ENCODE data around the gene LARGE1. TPM values are rescaled to one million over a fixed set of nuclear protein-coding genes. Genes with fewer than 3 reads are reported as not detected.

LARGE1 gene
- total and polyA plus RNA-seq, 4 experiments from 2014 or later, result 0.06 to 1.1 (median 1.0) TPM; not detected in 1

- DNase-seq, result no peak
- H3K27ac Mint-ChIP-seq, result no peak overlapping the region
- Histone ChIP-seq H3K4me1 (ENCODE audit: insufficient read depth, low read length) (no peaks in the 10 kb centered on the region), H3K4me3 (ENCODE audit: low read length in 2 of 2) (no peak overlapping the region), H3K27ac (ENCODE audit: low read depth, low read length) (no peak overlapping the region), H3K9me3 (ENCODE audit: control insufficient read depth in 1 of 2, low read length in 2 of 2) (no peaks in the 10 kb centered on the region), H3K27me3 (ENCODE audit: insufficient read depth, low read length) (no peaks in the 10 kb centered on the region), H3K36me3 (ENCODE audit: insufficient read depth, low read length) (no peaks in the 10 kb centered on the region)
- H3K4me3 Mint-ChIP-seq, result no peak overlapping the region
- H3K4me1 Mint-ChIP-seq, result no peaks in the 10 kb centered on the region
- no peaks in the 10 kb centered on the region for H3K27me3 Mint-ChIP-seq
- CTCF ChIA-PET (ENCODE audit: partially characterized antibody), result no interaction called here
- intact Hi-C loops (cut with micrococcal nuclease), result no loop called here
- POLR2A ChIA-PET (ENCODE audit: partially characterized antibody), result no interaction called here
- peaks cover 0 to 4% of the 10 kb centered on the region in 2 donors for H3K36me3 Mint-ChIP-seq
- peaks cover 0 to 21% (median 7%) of the 10 kb centered on the region in 8 donors for H3K9me3 Mint-ChIP-seq
These were observed 172.6 kb downstream of the LARGE1 start for GRCh38 chr22:33747576-33748180.

GRCh38 chr22:33747029-33747428 is 173.2 kb downstream of the LARGE1 start:
- ChIA-PET POLR2A (ENCODE audit: partially characterized antibody) (no interaction called here), CTCF (ENCODE audit: partially characterized antibody) (no interaction called here)
- no peaks in the 10 kb centered on the region for H3K4me1 ChIP-seq (ENCODE audit: insufficient read depth, low read length)
- no peak for DNase-seq
- H3K9me3 Mint-ChIP-seq, result peaks cover 0 to 19% (median 7%) of the 10 kb centered on the region in 8 donors
- no peak overlapping the region for H3K27ac Mint-ChIP-seq
- H3K27me3 ChIP-seq (ENCODE audit: insufficient read depth, low read length), result no peaks in the 10 kb centered on the region
- no peak overlapping the region for H3K4me3 ChIP-seq (ENCODE audit: low read length in 2 of 2)
- H3K36me3 Mint-ChIP-seq, result no peaks in the 10 kb centered on the region
- H3K36me3 ChIP-seq (ENCODE audit: insufficient read depth, low read length), result no peaks in the 10 kb centered on the region
- H3K27ac ChIP-seq (ENCODE audit: low read depth, low read length), result no peak overlapping the region
- no peaks in the 10 kb centered on the region for H3K27me3 Mint-ChIP-seq
- intact Hi-C loops (cut with micrococcal nuclease), result no loop called here
- H3K4me1 Mint-ChIP-seq, result no peaks in the 10 kb centered on the region
- no peak overlapping the region for H3K4me3 Mint-ChIP-seq
- no peaks in the 10 kb centered on the region for H3K9me3 ChIP-seq (ENCODE audit: control insufficient read depth in 1 of 2, low read length in 2 of 2)

GRCh38 chr22:33746501-33746928 is 173.8 kb downstream of the LARGE1 start:
- intact Hi-C loops (cut with micrococcal nuclease), result no loop called here
- no peak for DNase-seq
- peaks cover 0 to 19% (median 6%) of the 10 kb centered on the region in 8 donors for H3K9me3 Mint-ChIP-seq

GRCh38 chr22:33745501-33745900 is 174.8 kb downstream of the LARGE1 start:
- no peaks in the 10 kb centered on the region for H3K36me3 Mint-ChIP-seq
- no peaks in the 10 kb centered on the region for H3K4me1 Mint-ChIP-seq
- POLR2A ChIA-PET (ENCODE audit: partially characterized antibody), result no interaction called here
- CTCF ChIA-PET (ENCODE audit: partially characterized antibody), result no interaction called here
- H3K4me3 Mint-ChIP-seq, result no peak overlapping the region
- H3K4me1 ChIP-seq (ENCODE audit: insufficient read depth, low read length), result no peaks in the 10 kb centered on the region
- no peaks in the 10 kb centered on the region for H3K27me3 ChIP-seq (ENCODE audit: insufficient read depth, low read length)
- H3K9me3 ChIP-seq (ENCODE audit: control insufficient read depth in 1 of 2, low read length in 2 of 2), result no peaks in the 10 kb centered on the region
- H3K27ac Mint-ChIP-seq, result no peak overlapping the region
- DNase-seq, result no peak
- peaks cover 0 to 19% (median 6%) of the 10 kb centered on the region in 8 donors for H3K9me3 Mint-ChIP-seq
- intact Hi-C loops (cut with micrococcal nuclease), result no loop called here
- no peaks in the 10 kb centered on the region for H3K27me3 Mint-ChIP-seq
- H3K27ac ChIP-seq (ENCODE audit: low read depth, low read length), result no peak overlapping the region
- no peak overlapping the region for H3K4me3 ChIP-seq (ENCODE audit: low read length in 2 of 2)
- no peaks in the 10 kb centered on the region for H3K36me3 ChIP-seq (ENCODE audit: insufficient read depth, low read length)

More at GRCh38 chr22:33746501-33746928, 173.8 kb downstream of the LARGE1 start:
- Mint-ChIP-seq H3K27me3 (no peaks in the 10 kb centered on the region), H3K36me3 (no peaks in the 10 kb centered on the region), H3K27ac (no peak overlapping the region), H3K4me3 (no peak overlapping the region), H3K4me1 (no peaks in the 10 kb centered on the region)
- Histone ChIP-seq H3K9me3 (ENCODE audit: control insufficient read depth in 1 of 2, low read length in 2 of 2) (no peaks in the 10 kb centered on the region), H3K36me3 (ENCODE audit: insufficient read depth, low read length) (no peaks in the 10 kb centered on the region), H3K27ac (ENCODE audit: low read depth, low read length) (no peak overlapping the region), H3K4me3 (ENCODE audit: low read length in 2 of 2) (no peak overlapping the region), H3K27me3 (ENCODE audit: insufficient read depth, low read length) (no peaks in the 10 kb centered on the region), H3K4me1 (ENCODE audit: insufficient read depth, low read length) (no peaks in the 10 kb centered on the region)
- ChIA-PET POLR2A (ENCODE audit: partially characterized antibody) (no interaction called here), CTCF (ENCODE audit: partially characterized antibody) (no interaction called here)

- Mint-ChIP-seq H3K36me3 (no peaks in the 10 kb centered on the region), H3K4me3 (no peak overlapping the region), H3K4me1 (no peaks in the 10 kb centered on the region), H3K27me3 (no peaks in the 10 kb centered on the region), H3K27ac (no peak overlapping the region), H3K9me3 (peaks cover 0 to 21% (median 5%) of the 10 kb centered on the region in 8 donors)
- POLR2A ChIA-PET (ENCODE audit: partially characterized antibody), result no interaction called here
- H3K27ac ChIP-seq (ENCODE audit: low read depth, low read length), result no peak overlapping the region
- H3K36me3 ChIP-seq (ENCODE audit: insufficient read depth, low read length), result no peaks in the 10 kb centered on the region
- intact Hi-C loops (cut with micrococcal nuclease), result no loop called here
- H3K9me3 ChIP-seq (ENCODE audit: control insufficient read depth in 1 of 2, low read length in 2 of 2), result no peaks in the 10 kb centered on the region
- H3K27me3 ChIP-seq (ENCODE audit: insufficient read depth, low read length), result no peaks in the 10 kb centered on the region
- H3K4me3 ChIP-seq (ENCODE audit: low read length in 2 of 2), result no peak overlapping the region
- CTCF ChIA-PET (ENCODE audit: partially characterized antibody), result no interaction called here
- no peak for DNase-seq
- no peaks in the 10 kb centered on the region for H3K4me1 ChIP-seq (ENCODE audit: insufficient read depth, low read length)
These were observed 176.5 kb downstream of the LARGE1 start for GRCh38 chr22:33743756-33744155.

GRCh38 chr22:33741025-33741424 is 179.3 kb downstream of the LARGE1 start:
- no peak for DNase-seq
- intact Hi-C loops (cut with micrococcal nuclease), result no loop called here
- H3K4me1 Mint-ChIP-seq, result no peaks in the 10 kb centered on the region
- H3K27ac ChIP-seq (ENCODE audit: low read depth, low read length), result no peak overlapping the region
- no peaks in the 10 kb centered on the region for H3K27me3 ChIP-seq (ENCODE audit: insufficient read depth, low read length)
- ChIA-PET POLR2A (ENCODE audit: partially characterized antibody) (no interaction called here), CTCF (ENCODE audit: partially characterized antibody) (no interaction called here)
- no peaks in the 10 kb centered on the region for H3K4me1 ChIP-seq (ENCODE audit: insufficient read depth, low read length)
- no peak overlapping the region for H3K27ac Mint-ChIP-seq
- H3K36me3 Mint-ChIP-seq, result no peaks in the 10 kb centered on the region
- no peaks in the 10 kb centered on the region for H3K27me3 Mint-ChIP-seq
- H3K4me3 Mint-ChIP-seq, result no peak overlapping the region
- peaks cover 2 to 16% (median 5%) of the 10 kb centered on the region in 8 donors for H3K9me3 Mint-ChIP-seq
- H3K9me3 ChIP-seq (ENCODE audit: control insufficient read depth in 1 of 2, low read length in 2 of 2), result no peaks in the 10 kb centered on the region
- H3K4me3 ChIP-seq (ENCODE audit: low read length in 2 of 2), result no peak overlapping the region
- no peaks in the 10 kb centered on the region for H3K36me3 ChIP-seq (ENCODE audit: insufficient read depth, low read length)

GRCh38 chr22:33739516-33739915 is 180.8 kb downstream of the LARGE1 start:
- H3K4me3 Mint-ChIP-seq, result no peak overlapping the region
- H3K36me3 Mint-ChIP-seq, result no peaks in the 10 kb centered on the region
- ChIA-PET CTCF (ENCODE audit: partially characterized antibody) (no interaction called here), POLR2A (ENCODE audit: partially characterized antibody) (no interaction called here)
- no peak overlapping the region for H3K27ac Mint-ChIP-seq
- H3K27me3 Mint-ChIP-seq, result no peaks in the 10 kb centered on the region
- no peaks in the 10 kb centered on the region for H3K36me3 ChIP-seq (ENCODE audit: insufficient read depth, low read length)
- H3K27ac ChIP-seq (ENCODE audit: low read depth, low read length), result no peak overlapping the region
- H3K27me3 ChIP-seq (ENCODE audit: insufficient read depth, low read length), result no peaks in the 10 kb centered on the region
- H3K9me3 Mint-ChIP-seq, result peaks cover 2 to 20% (median 9%) of the 10 kb centered on the region in 8 donors
- H3K9me3 ChIP-seq (ENCODE audit: control insufficient read depth in 1 of 2, low read length in 2 of 2), result no peaks in the 10 kb centered on the region
- H3K4me3 ChIP-seq (ENCODE audit: low read length in 2 of 2), result no peak overlapping the region
- no peaks in the 10 kb centered on the region for H3K4me1 ChIP-seq (ENCODE audit: insufficient read depth, low read length)
- no peak for DNase-seq
- no peaks in the 10 kb centered on the region for H3K4me1 Mint-ChIP-seq
- intact Hi-C loops (cut with micrococcal nuclease), result no loop called here

- Histone ChIP-seq H3K4me3 (ENCODE audit: low read length in 2 of 2) (no peak overlapping the region), H3K27me3 (ENCODE audit: insufficient read depth, low read length) (no peaks in the 10 kb centered on the region), H3K27ac (ENCODE audit: low read depth, low read length) (no peak overlapping the region), H3K4me1 (ENCODE audit: insufficient read depth, low read length) (no peaks in the 10 kb centered on the region), H3K9me3 (ENCODE audit: control insufficient read depth in 1 of 2, low read length in 2 of 2) (no peaks in the 10 kb centered on the region), H3K36me3 (ENCODE audit: insufficient read depth, low read length) (no peaks in the 10 kb centered on the region)
- Mint-ChIP-seq H3K9me3 (peaks cover 0 to 11% (median 7%) of the 10 kb centered on the region in 8 donors), H3K36me3 (no peaks in the 10 kb centered on the region), H3K27ac (no peak overlapping the region), H3K4me1 (no peaks in the 10 kb centered on the region), H3K4me3 (peak overlapping the region in 1 of 8 donors; percentile 24), H3K27me3 (no peaks in the 10 kb centered on the region)
- intact Hi-C loops (cut with micrococcal nuclease), result no loop called here
- ChIA-PET CTCF (ENCODE audit: partially characterized antibody) (no interaction called here), POLR2A (ENCODE audit: partially characterized antibody) (no interaction called here)
- no peak for DNase-seq
These were observed 182.6 kb downstream of the LARGE1 start for GRCh38 chr22:33737662-33738061.
